OCI-LY7 (cell line): ENCODE measurements around the gene ARHGEF4.

Source experiments
- EZH2phosphoT487 ChIP-seq: fragments of 200-600 bp; sonication (generic); IDR thresholded peaks from 2 replicates; pipeline ENCODE4 v1.6.1; 2018; ENCODE audit warnings: low read depth, borderline replicate concordance, mild to moderate bottlenecking, mixed run types, antibody characterized with exemption, low read length, moderate library complexity, mixed read lengths
- TF ChIP-seq, protein P1 (sequence below): fragments of 200-600 bp; sonication (generic); conservative IDR thresholded peaks from 2 replicates; pipeline ENCODE4 v1.5.1; 2014; ENCODE audit warnings: mild to moderate bottlenecking, antibody characterized with exemption, low read length, moderate library complexity, mixed read lengths

DNA sequence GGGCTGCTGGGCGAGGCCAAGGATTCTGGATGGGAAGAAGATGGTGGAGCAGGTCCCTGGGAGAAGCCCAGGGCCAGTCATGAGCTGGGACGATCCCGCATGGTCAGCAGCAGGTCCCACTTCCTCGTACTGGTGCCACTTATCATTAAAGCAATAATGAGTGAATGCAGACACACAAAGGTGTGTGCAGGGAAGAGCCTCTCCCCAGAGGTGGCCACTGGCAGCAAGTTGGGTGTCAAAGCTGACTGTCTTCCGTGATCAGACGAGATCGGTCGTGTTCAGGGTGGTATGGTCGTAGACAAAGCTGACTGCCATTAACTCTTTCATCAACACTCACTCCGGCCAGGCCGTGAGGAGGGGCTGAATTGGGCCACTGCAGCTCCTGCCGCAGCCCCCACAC is 10.3 kb upstream of the ARHGEF4 start:
- TF ChIP-seq, protein P1, sequence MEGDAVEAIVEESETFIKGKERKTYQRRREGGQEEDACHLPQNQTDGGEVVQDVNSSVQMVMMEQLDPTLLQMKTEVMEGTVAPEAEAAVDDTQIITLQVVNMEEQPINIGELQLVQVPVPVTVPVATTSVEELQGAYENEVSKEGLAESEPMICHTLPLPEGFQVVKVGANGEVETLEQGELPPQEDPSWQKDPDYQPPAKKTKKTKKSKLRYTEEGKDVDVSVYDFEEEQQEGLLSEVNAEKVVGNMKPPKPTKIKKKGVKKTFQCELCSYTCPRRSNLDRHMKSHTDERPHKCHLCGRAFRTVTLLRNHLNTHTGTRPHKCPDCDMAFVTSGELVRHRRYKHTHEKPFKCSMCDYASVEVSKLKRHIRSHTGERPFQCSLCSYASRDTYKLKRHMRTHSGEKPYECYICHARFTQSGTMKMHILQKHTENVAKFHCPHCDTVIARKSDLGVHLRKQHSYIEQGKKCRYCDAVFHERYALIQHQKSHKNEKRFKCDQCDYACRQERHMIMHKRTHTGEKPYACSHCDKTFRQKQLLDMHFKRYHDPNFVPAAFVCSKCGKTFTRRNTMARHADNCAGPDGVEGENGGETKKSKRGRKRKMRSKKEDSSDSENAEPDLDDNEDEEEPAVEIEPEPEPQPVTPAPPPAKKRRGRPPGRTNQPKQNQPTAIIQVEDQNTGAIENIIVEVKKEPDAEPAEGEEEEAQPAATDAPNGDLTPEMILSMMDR, result no peak
- TF ChIP-seq EZH2phosphoT487, result no peak
